Adipocyte (in vitro differentiated cells): ENCODE measurements around the gene ERF.

Experiments used
- DNase-seq: peaks from one replicate; pipeline ENCODE4 v3.0.0-alpha.2; 2015; ENCODE audit warnings: low read depth
- H3K27me3 ChIP-seq: replicated peaks from 2 replicates; pipeline ENCODE4 v1.7.0; 2013; ENCODE audit warnings: mild to moderate bottlenecking, low read length, moderate library complexity; ENCODE audit not compliant: control insufficient read depth, insufficient read depth
- H3K36me3 ChIP-seq: 2 replicates; pipeline ENCODE4 v1.7.0; 2013; ENCODE audit warnings: low read length, mild to moderate bottlenecking, moderate library complexity; ENCODE audit not compliant: control insufficient read depth, insufficient read depth, severe bottlenecking
- H3K4me1 ChIP-seq: 2 replicates; pipeline ENCODE4 v1.7.0; 2013; ENCODE audit warnings: mild to moderate bottlenecking, low read length, moderate library complexity; ENCODE audit not compliant: control insufficient read depth, insufficient read depth
- H3K4me3 ChIP-seq: 2 replicates; pipeline ENCODE4 v1.7.0; 2013; ENCODE audit warnings: mild to moderate bottlenecking, low read length, moderate library complexity
- H3K9ac ChIP-seq: 2 replicates; pipeline ENCODE4 v1.7.0; 2013; ENCODE audit warnings: mild to moderate bottlenecking, low read length, moderate library complexity
- H3K9me3 ChIP-seq: 2 replicates; pipeline ENCODE4 v1.7.0; 2013; ENCODE audit warnings: mild to moderate bottlenecking, low read length, moderate library complexity; ENCODE audit not compliant: control insufficient read depth

Gene ERF

DNA sequence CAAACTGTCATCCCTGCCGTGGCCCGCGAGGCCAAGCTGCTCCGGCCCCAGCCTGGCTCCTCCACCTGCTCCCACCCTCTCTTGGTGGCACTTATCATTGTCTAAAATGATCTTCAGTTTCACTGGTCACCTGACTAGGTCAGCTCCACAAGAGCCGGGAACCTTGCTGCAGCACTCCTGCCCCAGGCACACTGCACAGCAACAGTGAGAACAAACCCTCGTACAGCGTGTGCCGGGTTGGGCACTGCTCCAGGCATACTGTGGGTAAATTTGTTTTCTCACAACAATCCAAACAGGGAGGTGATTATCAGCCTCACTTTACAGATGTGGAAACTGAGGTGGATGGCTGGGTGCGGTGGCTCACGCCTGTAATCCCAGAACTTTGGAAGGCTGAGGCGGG, 46.3 kb downstream of the ERF start:
- Histone ChIP-seq H3K9ac (no peak overlapping the region), H3K9me3 (no peaks in the 10 kb centered on the region), H3K27me3 (no peaks in the 10 kb centered on the region), H3K36me3 (peaks cover 32% of the 10 kb centered on the region), H3K4me1 (peaks cover 5% of the 10 kb centered on the region), H3K4me3 (no peak overlapping the region)
- DNase-seq = no peak

DNA sequence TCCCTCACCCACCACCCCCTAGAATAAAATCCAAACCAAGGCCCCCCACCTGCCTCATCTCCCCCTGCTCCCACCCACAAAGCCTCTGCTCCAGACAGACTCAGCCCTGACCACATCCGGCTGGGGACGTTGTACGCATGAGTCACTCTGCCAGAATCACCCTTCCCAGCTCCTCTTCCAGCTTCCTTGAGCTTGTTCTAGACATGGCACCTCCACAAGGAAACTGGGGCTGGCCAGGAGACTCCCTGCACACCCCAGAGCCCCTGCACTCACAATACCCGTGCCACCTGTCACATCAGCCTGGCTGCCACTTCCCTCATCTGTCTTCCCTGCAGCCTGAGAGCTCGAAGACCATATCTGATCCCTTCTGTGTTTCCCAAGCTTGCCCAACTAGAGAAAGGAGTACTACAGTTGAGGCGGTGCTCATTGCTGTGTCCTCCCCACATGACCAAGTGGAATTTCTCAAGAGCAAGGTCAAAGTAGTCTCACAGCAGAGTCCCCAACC, 47.1 kb downstream of the ERF start:
- Histone ChIP-seq H3K9me3 (no peaks in the 10 kb centered on the region), H3K9ac (no peak overlapping the region), H3K36me3 (peaks cover 34% of the 10 kb centered on the region), H3K27me3 (no peaks in the 10 kb centered on the region), H3K4me3 (no peak overlapping the region), H3K4me1 (peaks cover 5% of the 10 kb centered on the region)
- peak; percentile 62 for DNase-seq

DNA sequence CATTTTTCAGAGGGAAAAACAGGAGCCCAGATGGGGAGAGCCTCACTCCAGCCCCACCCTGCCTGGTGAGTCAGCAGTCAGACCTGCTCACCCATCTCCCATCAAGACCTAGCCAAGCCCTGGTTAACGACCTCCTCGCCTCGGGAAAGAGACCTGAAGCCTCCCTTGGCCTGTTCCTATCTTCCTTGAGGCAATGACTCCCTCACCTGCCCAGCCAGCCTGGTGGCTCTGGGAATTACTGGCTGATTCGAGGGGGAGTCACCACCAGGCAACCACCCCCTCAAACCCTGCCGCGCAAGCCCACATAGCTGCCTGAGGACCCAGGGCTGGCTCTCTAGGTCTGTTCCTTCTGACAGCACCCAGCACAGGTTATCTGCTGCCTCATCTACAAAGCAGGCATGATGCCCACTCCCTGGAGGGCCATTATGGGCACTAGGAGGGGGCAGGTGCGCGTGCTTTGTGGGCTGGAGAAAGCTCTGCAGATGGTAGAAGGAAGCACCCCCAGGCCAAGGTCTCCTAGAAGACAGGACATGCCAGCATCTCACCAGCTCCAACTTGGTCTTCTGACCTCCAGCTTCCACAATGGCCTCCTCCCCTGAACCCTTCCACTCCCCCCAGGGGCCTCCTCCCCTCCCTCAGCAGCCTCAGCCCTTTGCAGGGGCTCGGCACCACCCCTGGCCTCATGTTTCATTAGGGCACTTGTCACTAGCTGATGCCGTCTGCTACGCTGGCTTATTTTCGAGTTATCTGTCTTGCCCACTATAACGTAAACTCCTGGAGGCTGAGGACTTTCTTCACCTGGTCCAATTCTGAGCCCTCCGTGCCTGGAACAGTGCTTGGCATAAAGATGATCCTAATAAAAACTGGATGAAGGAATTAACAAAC, 47.8 kb downstream of the ERF start:
- DNase-seq = peak; percentile 7
- H3K36me3 ChIP-seq = peaks cover 36% of the 10 kb centered on the region

DNA sequence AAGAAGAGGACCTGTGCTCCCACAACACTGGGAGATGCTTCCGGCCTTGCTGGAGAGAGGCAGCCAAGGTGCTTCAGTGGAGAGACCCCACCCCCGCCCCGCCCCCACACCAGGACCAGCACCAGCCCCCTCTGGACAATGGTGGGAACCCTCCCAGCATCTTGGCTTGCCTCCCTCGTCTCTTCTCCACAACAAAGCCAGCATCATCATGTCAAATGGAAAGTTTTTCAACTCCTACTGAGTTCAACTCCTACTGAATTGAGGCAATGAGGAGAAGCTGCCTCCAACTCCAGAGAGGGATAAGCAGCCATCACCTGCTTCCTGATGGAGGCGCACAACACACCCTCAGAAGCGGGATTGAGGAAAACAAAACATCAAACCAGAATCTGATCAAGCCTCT, 50.3 kb downstream of the ERF start:
- no peaks in the 10 kb centered on the region for H3K9me3 ChIP-seq
- peaks cover 41% of the 10 kb centered on the region for H3K36me3 ChIP-seq
- no peaks in the 10 kb centered on the region for H3K27me3 ChIP-seq
- no peak overlapping the region for H3K9ac ChIP-seq
- DNase-seq = no peak
- H3K4me3 ChIP-seq = no peak overlapping the region
- H3K4me1 ChIP-seq = peaks cover 14% of the 10 kb centered on the region

More for the DNA sequence above, 47.8 kb downstream of the ERF start:
- no peak overlapping the region for H3K9ac ChIP-seq
- H3K9me3 ChIP-seq = no peaks in the 10 kb centered on the region
- H3K4me3 ChIP-seq = no peak overlapping the region
- H3K4me1 ChIP-seq = peaks cover 6% of the 10 kb centered on the region
- no peaks in the 10 kb centered on the region for H3K27me3 ChIP-seq

DNA sequence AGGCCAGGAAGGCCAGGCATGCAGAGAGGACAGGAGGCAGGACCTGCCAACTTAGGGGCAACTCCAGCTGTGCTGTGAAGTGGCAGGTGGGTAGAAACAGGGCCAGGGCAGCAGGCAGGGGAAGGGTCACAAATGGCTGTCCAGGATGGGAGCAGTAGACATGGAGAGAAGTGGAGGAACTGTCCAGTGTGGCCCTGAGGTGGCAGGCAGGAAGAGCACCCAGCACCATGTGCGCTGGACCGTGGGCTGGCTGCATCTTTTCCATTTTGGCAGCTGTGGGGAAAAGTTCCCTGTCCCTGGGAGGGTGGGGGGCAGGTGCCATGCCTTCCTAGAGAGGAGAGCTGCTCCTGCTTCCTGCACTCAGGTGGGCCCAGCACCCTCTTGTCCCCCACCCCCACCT, 51.2 kb downstream of the ERF start:
- H3K27me3 ChIP-seq = no peaks in the 10 kb centered on the region
- H3K36me3 ChIP-seq = peaks cover 41% of the 10 kb centered on the region
- no peak overlapping the region for H3K4me3 ChIP-seq
- no peak overlapping the region for H3K9ac ChIP-seq
- DNase-seq = no peak
- no peaks in the 10 kb centered on the region for H3K9me3 ChIP-seq
- H3K4me1 ChIP-seq = peaks cover 14% of the 10 kb centered on the region

DNA sequence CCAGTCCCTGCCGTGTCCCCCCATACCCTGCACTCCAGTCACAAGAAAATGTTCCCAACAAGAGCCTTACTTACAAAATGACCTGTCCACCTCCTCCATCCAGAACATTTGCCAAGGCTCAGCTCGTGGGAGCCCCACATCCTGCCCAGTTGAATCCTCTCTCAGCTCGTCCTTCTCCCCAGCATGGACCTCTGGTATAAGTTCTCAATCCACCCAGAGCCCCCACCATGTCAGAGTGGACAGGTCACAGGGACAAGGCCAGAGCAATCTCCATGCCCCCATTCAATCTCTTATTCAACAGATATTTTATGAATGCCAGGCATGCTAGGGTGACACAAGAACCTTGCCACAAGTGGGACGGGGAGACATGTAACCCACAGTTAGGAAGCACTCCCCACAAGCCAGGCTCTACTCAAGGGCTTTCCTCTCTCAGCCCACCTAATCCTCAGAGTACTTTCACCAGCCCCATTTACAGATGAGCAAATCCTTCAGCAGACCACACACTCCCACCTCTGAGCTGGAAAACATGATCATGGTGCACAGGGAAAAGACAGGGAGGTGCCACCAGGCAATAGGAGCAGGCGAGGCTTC, 52.5 kb downstream of the ERF start:
- H3K4me1 ChIP-seq = peaks cover 10% of the 10 kb centered on the region

DNA sequence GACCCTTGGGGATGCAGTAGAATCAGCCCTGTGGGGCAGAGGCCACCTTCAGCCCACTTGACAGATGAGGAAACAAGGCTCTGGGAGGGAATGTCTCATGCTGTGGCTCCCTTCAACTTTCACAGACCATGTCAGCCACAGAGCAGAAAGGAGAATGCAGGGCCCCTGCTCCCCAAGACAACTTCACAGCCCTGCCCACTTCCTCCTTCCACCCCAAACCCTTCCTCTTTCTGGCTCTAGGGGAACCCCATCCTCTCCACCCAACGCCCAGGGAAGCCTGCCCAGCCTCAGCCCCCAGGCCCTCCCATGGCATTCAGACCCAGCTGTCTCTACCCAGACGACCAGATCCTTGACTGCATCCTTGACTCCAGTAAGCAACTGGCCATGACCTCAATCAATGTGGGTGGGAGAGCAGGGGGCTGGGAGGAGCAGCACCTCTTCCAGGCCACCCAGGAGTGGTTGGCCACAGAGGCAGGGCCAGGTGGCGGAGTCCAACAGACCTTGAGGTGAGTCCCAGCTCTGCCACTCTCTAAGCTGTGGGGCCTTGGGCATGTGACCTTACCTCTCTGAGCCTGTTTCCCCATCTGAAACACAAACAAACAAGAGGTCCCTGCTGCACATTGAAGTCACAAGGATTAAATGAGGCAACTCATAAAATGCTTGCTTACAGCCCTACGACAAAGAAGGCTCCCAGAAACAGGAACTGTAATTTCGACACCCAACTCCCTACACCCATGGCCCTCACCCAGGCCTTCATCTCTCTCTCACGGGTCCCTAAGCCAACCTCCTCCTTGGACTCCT, 53.2 kb downstream of the ERF start:
- Histone ChIP-seq H3K4me1 (peaks cover 12% of the 10 kb centered on the region), H3K36me3 (peaks cover 41% of the 10 kb centered on the region), H3K27me3 (no peaks in the 10 kb centered on the region), H3K9ac (no peak overlapping the region), H3K4me3 (no peak overlapping the region), H3K9me3 (no peaks in the 10 kb centered on the region)
- no peak for DNase-seq

More for the DNA sequence above, 52.5 kb downstream of the ERF start:
- Histone ChIP-seq H3K36me3 (peaks cover 41% of the 10 kb centered on the region), H3K9ac (no peak overlapping the region), H3K4me3 (no peak overlapping the region), H3K9me3 (no peaks in the 10 kb centered on the region), H3K27me3 (no peaks in the 10 kb centered on the region)
- DNase-seq = no peak

DNA sequence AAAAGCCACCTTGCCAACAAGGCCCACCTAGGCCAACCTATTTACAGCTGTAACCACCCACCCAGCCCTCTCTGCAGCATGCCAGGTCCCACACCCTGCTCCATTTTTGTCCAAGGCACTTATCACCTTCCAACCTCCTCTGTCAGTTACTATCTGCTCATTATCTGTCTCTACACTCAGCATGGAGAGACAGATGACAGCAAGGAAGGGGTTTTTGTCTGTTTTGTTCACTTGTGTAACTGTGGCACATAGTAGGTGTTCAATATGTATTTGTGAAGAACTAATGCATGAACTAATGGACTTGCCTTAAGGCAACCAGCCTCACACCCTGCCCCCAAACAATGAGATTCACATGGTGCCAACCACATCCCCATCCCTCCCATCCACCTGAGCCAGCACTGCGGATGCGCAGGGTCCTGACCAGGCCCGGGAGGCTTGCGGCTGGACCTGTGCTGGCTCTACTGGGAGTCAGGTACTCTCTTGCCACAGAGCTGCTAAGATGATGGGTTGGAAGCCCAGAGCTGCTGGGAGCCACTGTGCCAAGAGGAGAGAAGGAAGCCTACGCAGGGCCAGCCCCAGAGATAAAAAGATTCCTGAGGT, 54.7 kb downstream of the ERF start:
- Histone ChIP-seq H3K4me3 (no peak overlapping the region), H3K4me1 (peaks cover 12% of the 10 kb centered on the region), H3K36me3 (peaks cover 41% of the 10 kb centered on the region), H3K27me3 (no peaks in the 10 kb centered on the region), H3K9ac (no peak overlapping the region), H3K9me3 (no peaks in the 10 kb centered on the region)
- DNase-seq = no peak

DNA sequence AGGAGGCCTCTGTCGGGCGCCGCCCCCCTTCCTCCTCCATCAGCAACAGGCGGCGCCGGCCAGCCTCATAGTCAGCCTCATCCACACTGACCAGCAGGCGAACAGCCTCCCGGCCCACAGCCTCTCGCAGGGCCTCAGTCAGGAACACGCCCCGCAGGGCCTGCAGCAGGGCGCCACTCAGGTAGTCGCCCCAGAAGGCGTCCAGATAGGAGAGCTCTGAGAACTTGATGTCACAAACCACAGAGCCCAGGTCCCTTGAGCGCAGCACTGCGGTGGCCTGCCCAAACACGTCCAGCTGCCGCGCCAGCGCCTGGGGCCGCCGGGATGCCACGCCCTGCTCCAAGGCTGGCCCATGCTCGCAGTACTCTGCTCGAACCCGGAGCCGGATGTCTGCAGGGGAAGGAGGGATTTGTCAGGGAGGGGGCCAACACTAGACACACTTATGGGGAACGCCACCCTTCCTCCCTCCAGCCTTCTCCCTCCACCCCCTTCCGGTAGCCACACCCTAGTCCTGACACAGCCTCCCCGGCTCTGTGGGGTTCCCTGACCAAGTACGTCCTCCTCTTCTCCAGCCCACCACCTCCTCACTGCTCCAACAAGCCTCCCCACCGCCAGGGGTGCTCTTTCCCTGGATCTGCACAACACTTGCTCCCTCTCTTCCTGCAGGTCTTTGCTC, 55.4 kb downstream of the ERF start:
- Histone ChIP-seq H3K4me1 (peaks cover 12% of the 10 kb centered on the region), H3K9ac (no peak overlapping the region), H3K9me3 (no peaks in the 10 kb centered on the region), H3K36me3 (peaks cover 38% of the 10 kb centered on the region), H3K27me3 (no peaks in the 10 kb centered on the region), H3K4me3 (no peak overlapping the region)
- no peak for DNase-seq

DNA sequence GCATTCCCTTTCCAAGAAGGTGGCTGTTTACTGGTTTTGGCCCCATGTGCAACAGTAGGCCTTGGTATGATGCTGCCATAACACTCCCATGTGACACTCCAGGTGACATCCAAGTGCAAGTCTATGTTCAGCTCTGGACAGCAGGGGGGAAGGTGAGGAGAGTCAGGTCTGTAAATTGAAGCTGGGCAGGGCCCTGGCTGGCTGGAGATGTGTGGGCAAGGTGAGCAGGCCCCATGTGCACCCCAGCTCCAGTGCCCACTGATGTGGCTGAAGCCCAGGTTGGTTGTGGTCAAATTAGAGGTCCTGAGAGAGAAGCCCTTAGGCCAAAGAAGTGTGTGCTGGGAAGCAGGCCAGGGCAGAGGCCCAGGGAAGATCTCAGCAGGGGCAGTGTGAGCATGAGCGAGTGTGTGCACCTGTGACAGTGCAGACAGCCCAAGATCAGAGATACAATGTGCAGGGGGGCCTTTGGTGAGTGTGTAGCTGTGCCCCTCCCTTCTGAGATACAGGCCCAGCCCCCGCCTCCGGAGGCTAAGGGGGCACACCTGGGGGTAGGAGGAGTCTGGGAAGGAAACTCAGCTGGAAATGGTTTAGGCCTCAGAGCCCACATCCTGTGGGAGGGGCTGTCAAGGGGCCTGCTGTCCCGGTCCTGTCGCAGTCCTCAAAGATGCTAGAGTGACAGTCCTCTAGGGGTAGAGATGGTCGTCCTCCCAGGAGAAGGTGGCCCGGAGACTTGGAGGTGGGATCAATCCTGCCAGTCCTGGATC, 56.1 kb downstream of the ERF start:
- Histone ChIP-seq H3K27me3 (no peaks in the 10 kb centered on the region), H3K9me3 (no peaks in the 10 kb centered on the region), H3K36me3 (peaks cover 32% of the 10 kb centered on the region), H3K9ac (no peak overlapping the region), H3K4me1 (peaks cover 12% of the 10 kb centered on the region), H3K4me3 (no peak overlapping the region)
- no peak for DNase-seq
